NAMALWA (cell line): Measurements from ENCODE around the gene CCER1.
A peak's percentile ranks its signal among the peaks of the same experiment; 100 is the strongest.

ENCODE experiments used
- DNase-seq: peaks from one replicate; pipeline ENCODE4 v3.0.0-alpha.2; 2015; ENCODE audit warnings: low spot score

The CCER1 gene

GRCh38 chr12:90921536-90921935, 33.4 kb downstream of the CCER1 start:
- no peak for DNase-seq

GRCh38 chr12:90920222-90920621, 34.8 kb downstream of the CCER1 start:
- DNase-seq = no peak

GRCh38 chr12:90917431-90917830, 37.5 kb downstream of the CCER1 start:
- no peak for DNase-seq

- DNase-seq = no peak
Measured at GRCh38 chr12:90916516-90916915, 38.5 kb downstream of the CCER1 start.

- DNase-seq = no peak
Measured at GRCh38 chr12:90915353-90915752, 39.6 kb downstream of the CCER1 start.

GRCh38 chr12:90910958-90911357, 44.0 kb downstream of the CCER1 start:
- no peak for DNase-seq

DNA sequence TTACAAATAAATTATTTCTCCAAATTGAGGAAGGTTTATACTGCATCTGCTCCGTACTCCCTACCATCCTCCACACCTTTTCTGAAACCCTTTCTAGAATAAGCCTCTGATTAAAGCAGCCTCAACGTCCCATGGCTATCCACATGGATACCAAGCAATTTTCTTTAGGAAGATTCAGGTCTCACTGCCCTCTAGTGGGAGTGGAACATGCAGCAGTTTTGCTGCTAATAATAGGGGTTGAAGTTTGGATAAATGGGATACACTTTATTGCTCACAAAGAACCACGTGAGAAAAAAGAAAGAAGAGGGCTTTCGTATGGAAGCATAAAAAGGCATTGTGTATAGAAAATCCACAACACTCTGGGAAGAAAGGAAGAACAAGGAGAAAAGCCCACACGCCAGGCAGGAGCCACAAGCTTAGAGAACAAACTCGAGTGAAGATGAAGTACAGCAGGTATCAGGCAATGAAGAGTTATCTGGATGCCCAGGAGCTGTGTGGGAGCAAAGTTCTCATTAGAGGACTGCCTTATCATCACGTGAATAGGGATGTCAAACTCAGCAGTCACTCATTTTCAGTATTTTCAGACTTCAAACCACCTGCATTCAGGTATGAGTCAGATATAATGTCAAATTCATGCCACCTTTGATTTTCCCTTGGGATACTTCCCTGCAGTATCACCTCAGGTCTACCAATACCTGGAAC, 45.8 kb downstream of the CCER1 start:
- DNase-seq = peak; percentile 28

DNA sequence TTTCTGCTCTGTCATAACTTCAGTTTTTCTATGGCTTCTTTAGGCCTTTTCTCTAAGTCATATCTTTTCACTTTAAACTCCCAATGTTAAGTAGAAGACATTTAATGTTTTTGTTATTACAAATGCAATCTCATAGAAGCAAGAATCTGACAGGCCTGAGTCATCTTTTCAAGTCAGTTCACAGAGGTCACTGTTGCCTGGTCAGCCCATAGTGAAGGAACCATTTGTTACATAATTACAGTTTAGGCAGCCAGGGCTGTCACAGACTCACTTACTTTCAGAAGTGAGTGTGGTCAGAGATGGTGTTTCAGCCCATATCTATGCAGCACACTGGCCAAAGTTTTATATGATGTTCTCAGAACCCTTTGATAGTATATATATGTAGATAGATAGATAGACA, 46.5 kb downstream of the CCER1 start:
- no peak for DNase-seq

GRCh38 chr12:90905691-90906370, 49.1 kb downstream of the CCER1 start:
- DNase-seq = no peak

GRCh38 chr12:90902596-90902995, 52.4 kb downstream of the CCER1 start:
- DNase-seq = no peak
